Measurements from ENCODE around the gene NUPR1.

GRCh38 chr16:28502290-28502689 is 36.5 kb downstream of the NUPR1 start:
- TF ChIP-seq CTCF (IDR thresholded peaks at IDR 0.05) (no peak), POLR2A (IDR thresholded peaks at IDR 0.05) (no peak)
